ENCODE data around the gene LRRC4C.

LRRC4C gene

GRCh38 chr11:40517122-40517521 lies 942.3 kb downstream of the LRRC4C start:
- TF ChIP-seq CTCF (IDR thresholded peaks at IDR 0.05; ENCODE audit: insufficient read depth, missing control alignments), result no peak
- no peak for FAIRE-seq
- DNase-seq (ENCODE audit: insufficient read length, low spot score), result no peak

- DNase-seq (ENCODE audit: insufficient read length, low spot score), result no peak
- no peak for TF ChIP-seq CTCF (IDR thresholded peaks at IDR 0.05; ENCODE audit: insufficient read depth, missing control alignments)
- no peak for FAIRE-seq
Observed at GRCh38 chr11:40514124-40514523, 945.3 kb downstream of the LRRC4C start.

- no peak for TF ChIP-seq CTCF (IDR thresholded peaks at IDR 0.05; ENCODE audit: insufficient read depth, missing control alignments)
- DNase-seq (ENCODE audit: insufficient read length, low spot score) (no peak), FAIRE-seq (no peak)
Observed at GRCh38 chr11:40513281-40513680, 946.2 kb downstream of the LRRC4C start.

- no peak for TF ChIP-seq CTCF (IDR thresholded peaks at IDR 0.05; ENCODE audit: insufficient read depth, missing control alignments)
- FAIRE-seq (no peak), DNase-seq (ENCODE audit: insufficient read length, low spot score) (no peak)
Observed at GRCh38 chr11:40508303-40508702, 951.1 kb downstream of the LRRC4C start.

GRCh38 chr11:40506226-40506625 lies 953.2 kb downstream of the LRRC4C start:
- DNase-seq (ENCODE audit: insufficient read length, low spot score) (no peak), FAIRE-seq (no peak)
- TF ChIP-seq CTCF (IDR thresholded peaks at IDR 0.05; ENCODE audit: insufficient read depth, missing control alignments), result no peak

GRCh38 chr11:40491341-40491740 lies 968.1 kb downstream of the LRRC4C start:
- TF ChIP-seq CTCF (IDR thresholded peaks at IDR 0.05; ENCODE audit: insufficient read depth, missing control alignments), result no peak
- no peak for FAIRE-seq
- no peak for DNase-seq (ENCODE audit: insufficient read length, low spot score)

GRCh38 chr11:40467771-40468170 lies 991.7 kb downstream of the LRRC4C start:
- TF ChIP-seq CTCF (IDR thresholded peaks at IDR 0.05; ENCODE audit: insufficient read depth, missing control alignments), result no peak
- DNase-seq (ENCODE audit: insufficient read length, low spot score) (no peak), FAIRE-seq (no peak)

Data from D721Med (cell line).